HG02798 (cell line): ENCODE measurements around the gene TARDBP.
"Not testable (repeated sequence)": the region's sequence is repeated elsewhere in the genome, so short reads cannot be mapped to it uniquely, and the experiment has no call there.

ENCODE experiments used
- ATAC-seq: cut with Tn5 transposase; IDR thresholded peaks from one replicate; pipeline ENCODE4 v1.9.1; 2021; ENCODE audit warnings: mild to moderate bottlenecking; ENCODE audit not compliant: unreplicated experiment, poor library complexity

The TARDBP gene

GRCh38 chr1:11058595-11059154 lies 46.2 kb downstream of the TARDBP start:
- ATAC-seq, result no peak

- peak; percentile 21 for ATAC-seq
These were observed 46.9 kb downstream of the TARDBP start for GRCh38 chr1:11059155-11059967.

- peak; percentile 94 for ATAC-seq
These were observed 47.7 kb downstream of the TARDBP start, which contains the start of gene SRM for GRCh38 chr1:11059968-11060830. TSS of gene SRM (minus strand) at chr1:11060018. CDS start at chr1:11059943, 75 bp downstream.

- ATAC-seq, result no peak
These were observed 49.4 kb downstream of the TARDBP start for GRCh38 chr1:11061652-11062365.

GRCh38 chr1:11062965-11063401 lies 50.5 kb downstream of the TARDBP start:
- no peak for ATAC-seq

- not testable (repeated sequence) for ATAC-seq
These were observed 51.6 kb downstream of the TARDBP start for GRCh38 chr1:11063937-11064537.

- ATAC-seq, result no peak
These were observed 52.5 kb downstream of the TARDBP start for GRCh38 chr1:11064942-11065341.

GRCh38 chr1:11065796-11066195 lies 53.3 kb downstream of the TARDBP start:
- no peak for ATAC-seq

GRCh38 chr1:11067716-11068599 lies 55.5 kb downstream of the TARDBP start:
- no peak for ATAC-seq

- ATAC-seq, result no peak
These were observed 56.4 kb downstream of the TARDBP start for GRCh38 chr1:11068600-11069473.

GRCh38 chr1:11070876-11071275 lies 58.4 kb downstream of the TARDBP start:
- no peak for ATAC-seq

GRCh38 chr1:11071463-11072215 lies 59.2 kb downstream of the TARDBP start:
- ATAC-seq, result no peak

GRCh38 chr1:11072216-11072917 lies 59.9 kb downstream of the TARDBP start:
- no peak for ATAC-seq

GRCh38 chr1:11073398-11073797 lies 60.9 kb downstream of the TARDBP start:
- not testable (repeated sequence) for ATAC-seq
